Activated CD8-positive, alpha-beta T cell treated with anti-CD3 and anti-CD28 coated beads for 36 hours (primary cell): ENCODE data around the gene CPO. TPM values are rescaled to one million over a fixed set of nuclear protein-coding genes. Genes with fewer than 3 reads are reported as not detected.

Experiments used
- ATAC-seq: fragments of 200-7000 bp; cut with Tn5 transposase; one replicate; pipeline ENCODE4 v1.10.0; 2021; ENCODE audit warnings: mild to moderate bottlenecking, moderate library complexity
- CTCF ChIA-PET: fragments of 350-600 bp; sonication (Branson Sonifier 250); formaldehyde crosslinking; loops from one replicate; lab custom pipeline; 2021; ENCODE audit warnings: antibody characterized with exemption; lab: Charles Lee
- POLR2A ChIA-PET: fragments of 350-600 bp; sonication (Branson Sonifier 250); formaldehyde crosslinking; loops from one replicate; lab custom pipeline; 2021; ENCODE audit warnings: antibody characterized with exemption; lab: Charles Lee
- DNase-seq: peaks from one replicate; pipeline ENCODE4 v3.0.0-alpha.2; 2020
- H3K27ac Mint-ChIP-seq: one replicate; pipeline ENCODE4 v1.8.0; 2021; ENCODE audit warnings: mild to moderate bottlenecking, mixed read lengths
- H3K27me3 Mint-ChIP-seq: one replicate; pipeline ENCODE4 v1.8.0; 2021; ENCODE audit warnings: mixed read lengths
- H3K36me3 Mint-ChIP-seq: one replicate; pipeline ENCODE4 v1.8.0; 2021; ENCODE audit warnings: low read depth, mixed read lengths
- H3K4me1 Mint-ChIP-seq: one replicate; pipeline ENCODE4 v1.8.0; 2021; ENCODE audit warnings: low read depth, mixed read lengths
- H3K4me3 Mint-ChIP-seq: one replicate; pipeline ENCODE4 v1.8.0; 2021; ENCODE audit warnings: mild to moderate bottlenecking, moderate library complexity, mixed read lengths
- H3K9me3 Mint-ChIP-seq: one replicate; pipeline ENCODE4 v1.8.0; 2021; ENCODE audit warnings: mixed read lengths
- CTCF ChIP-seq: fragments of 200-600 bp; IDR thresholded peaks from one replicate; pipeline ENCODE4 v1.8.0; 2022; ENCODE audit warnings: antibody characterized with exemption, mild to moderate bottlenecking
- intact Hi-C: fragments of 100-400 bp; cut with micrococcal nuclease; formaldehyde crosslinking; loops from one replicate; pipeline ENCODE4 v1.10.0; 2022
- total RNA-seq, 2 experiments: library from RNA; stranded (reverse); gene quantifications; one replicate each; pipeline ENCODE4 v1.2.3, GENCODE V29; 2021

The CPO gene
- total RNA-seq, 2 experiments from 2014 or later = not detected

- ChIA-PET CTCF (interaction anchor here (0.7 to 1.7 kb wide), 4 partner anchors 9 to 496 kb away, joined by 3 to 5 read pairs (median 4); no protein-coding TSS in a partner anchor), POLR2A (no interaction called here)
- no peak for TF ChIP-seq CTCF
These were observed 40.6 kb downstream of the CPO start for GRCh38 chr2:206979922-206980321.

GRCh38 chr2:206980413-206980812 is 41.1 kb downstream of the CPO start:
- no peak for TF ChIP-seq CTCF
- no peaks in the 10 kb centered on the region for H3K36me3 Mint-ChIP-seq
- ATAC-seq = no peak
- CTCF ChIA-PET = interaction anchor here (0.7 to 1.7 kb wide), 4 partner anchors 9 to 496 kb away, joined by 3 to 5 read pairs (median 4); no protein-coding TSS in a partner anchor
- H3K4me1 Mint-ChIP-seq = no peaks in the 10 kb centered on the region
- no peak overlapping the region for H3K27ac Mint-ChIP-seq
- intact Hi-C loops = loop anchor here (2.0 to 10.0 kb wide), 2 partner anchors 176 to 494 kb away; no protein-coding TSS in a partner anchor
- no peak overlapping the region for H3K4me3 Mint-ChIP-seq
- POLR2A ChIA-PET = no interaction called here
- DNase-seq = no peak
- no peaks in the 10 kb centered on the region for H3K9me3 Mint-ChIP-seq
- H3K27me3 Mint-ChIP-seq = peaks cover 3% of the 10 kb centered on the region

More at GRCh38 chr2:206979922-206980321, 40.6 kb downstream of the CPO start:
- Mint-ChIP-seq H3K27me3 (peaks cover 3% of the 10 kb centered on the region), H3K27ac (no peak overlapping the region), H3K9me3 (no peaks in the 10 kb centered on the region), H3K4me1 (no peaks in the 10 kb centered on the region), H3K36me3 (no peaks in the 10 kb centered on the region), H3K4me3 (no peak overlapping the region)
- intact Hi-C loops = loop anchor here (2.0 to 10.0 kb wide), 2 partner anchors 175 to 495 kb away; no protein-coding TSS in a partner anchor
- ATAC-seq = no peak
- no peak for DNase-seq

- no peak for ATAC-seq
- CTCF ChIA-PET = interaction anchor here (2.5 kb wide), 1 partner anchor 492 kb away, joined by 11 read pairs; no protein-coding TSS in a partner anchor
- H3K9me3 Mint-ChIP-seq = no peaks in the 10 kb centered on the region
- peaks cover 3% of the 10 kb centered on the region for H3K27me3 Mint-ChIP-seq
- H3K4me3 Mint-ChIP-seq = no peak overlapping the region
- intact Hi-C loops = loop anchor here (2.0 to 10.0 kb wide), 2 partner anchors 176 to 494 kb away; no protein-coding TSS in a partner anchor
- POLR2A ChIA-PET = no interaction called here
- DNase-seq = no peak
- TF ChIP-seq CTCF = no peak
- H3K4me1 Mint-ChIP-seq = peaks cover under 1% of the 10 kb centered on the region
- H3K27ac Mint-ChIP-seq = no peak overlapping the region
- H3K36me3 Mint-ChIP-seq = no peaks in the 10 kb centered on the region
These were observed 41.9 kb downstream of the CPO start for GRCh38 chr2:206981086-206981674.

- Mint-ChIP-seq H3K9me3 (no peaks in the 10 kb centered on the region), H3K4me1 (peaks cover 7% of the 10 kb centered on the region), H3K36me3 (no peaks in the 10 kb centered on the region), H3K27me3 (peaks cover 3% of the 10 kb centered on the region), H3K27ac (no peak overlapping the region), H3K4me3 (no peak overlapping the region)
- ChIA-PET CTCF (interaction anchor here (1.3 to 2.5 kb wide), 3 partner anchors 12 to 492 kb away, joined by 3 to 11 read pairs (median 3); no protein-coding TSS in a partner anchor), POLR2A (no interaction called here)
- DNase-seq (peak; percentile 68), ATAC-seq (peak; percentile 60)
- intact Hi-C loops = loop anchor here (2.0 to 10.0 kb wide), 2 partner anchors 177 to 493 kb away; no protein-coding TSS in a partner anchor
- TF ChIP-seq CTCF = peak; percentile 38
These were observed 42.5 kb downstream of the CPO start for GRCh38 chr2:206981739-206982340.
